Activated naive CD4-positive, alpha-beta T cell (primary cell): ENCODE results near the gene SNTG2.
"Not testable (repeated sequence)": the region's sequence is repeated elsewhere in the genome, so short reads cannot be mapped to it uniquely, and the experiment has no call there.

Experiments used
- DNase-seq, 4 experiments: peaks; one replicate each; lab custom pipeline; 2025; lab: John Stamatoyannopoulos, UW

SNTG2 gene

GRCh38 chr2:1192121-1192520 is 241.5 kb downstream of the SNTG2 start:
- no peak for DNase-seq

- no peak for DNase-seq
Measured at GRCh38 chr2:1193801-1194200, 243.2 kb downstream of the SNTG2 start.

GRCh38 chr2:1203772-1204171 is 253.1 kb downstream of the SNTG2 start:
- no peak for DNase-seq

GRCh38 chr2:1205853-1206252 is 255.2 kb downstream of the SNTG2 start:
- no peak for DNase-seq

GRCh38 chr2:1207962-1208510 is 257.4 kb downstream of the SNTG2 start:
- no peak for DNase-seq

- no peak for DNase-seq
Measured at GRCh38 chr2:1208522-1208921, 257.9 kb downstream of the SNTG2 start.

- DNase-seq = no peak
Measured at GRCh38 chr2:1209246-1209645, 258.6 kb downstream of the SNTG2 start.

- no peak for DNase-seq
Measured at GRCh38 chr2:1209761-1210160, 259.1 kb downstream of the SNTG2 start.

- DNase-seq = no peak
Measured at GRCh38 chr2:1210352-1210751, 259.7 kb downstream of the SNTG2 start.

GRCh38 chr2:1219901-1220573 is 269.4 kb downstream of the SNTG2 start:
- DNase-seq = no peak

- DNase-seq = no peak
Measured at GRCh38 chr2:1222056-1222455, 271.4 kb downstream of the SNTG2 start.

GRCh38 chr2:1223791-1224190 is 273.1 kb downstream of the SNTG2 start:
- DNase-seq = no peak

GRCh38 chr2:1224901-1225300 is 274.3 kb downstream of the SNTG2 start:
- no peak for DNase-seq

GRCh38 chr2:1226766-1227165 is 276.1 kb downstream of the SNTG2 start:
- DNase-seq = no peak

GRCh38 chr2:1227274-1227900 is 276.7 kb downstream of the SNTG2 start:
- no peak for DNase-seq

GRCh38 chr2:1229596-1229995 is 278.9 kb downstream of the SNTG2 start:
- not testable (repeated sequence) for DNase-seq

- DNase-seq = no peak
Measured at GRCh38 chr2:1230155-1230893, 279.7 kb downstream of the SNTG2 start.

GRCh38 chr2:1231466-1232063 is 280.9 kb downstream of the SNTG2 start:
- DNase-seq = no peak

- DNase-seq = no peak
Measured at GRCh38 chr2:1233281-1233680, 282.6 kb downstream of the SNTG2 start.

- DNase-seq = no peak
Measured at GRCh38 chr2:1234731-1235308, 284.2 kb downstream of the SNTG2 start.

- DNase-seq = no peak
Measured at GRCh38 chr2:1235806-1236205, 285.2 kb downstream of the SNTG2 start.

- DNase-seq = no peak
Measured at GRCh38 chr2:1236606-1237005, 286.0 kb downstream of the SNTG2 start.
